ENCODE results near the gene RNF224. TPM values are rescaled to one million over a fixed set of nuclear protein-coding genes. Genes with fewer than 3 reads are reported as not detected.

The RNF224 gene
- total and polyA plus RNA-seq, 2 of the 13 experiments (the other 11 are each of a cell fraction or from before 2014, with no cell fraction given): 0.09 TPM; not detected in 1

GRCh38 chr9:137276473-137277328 lies 49.4 kb downstream of the RNF224 start (continued):
- no peak for TF ChIP-seq TCF7L2 (IDR thresholded peaks at IDR 0.05; ENCODE audit: low read depth, low read length)
- no peak for TF ChIP-seq ZSCAN30 (CRISPR knock-in tag; IDR thresholded peaks at IDR 0.05)
- no peak for TF ChIP-seq SP1 (IDR thresholded peaks at IDR 0.05)
- no peak for TF ChIP-seq SP1 (CRISPR knock-in tag; IDR thresholded peaks at IDR 0.05)
- no peak for TF ChIP-seq GATA4 (IDR thresholded peaks at IDR 0.05; ENCODE audit: borderline replicate concordance, low read depth)
- TF ChIP-seq RNF219 (CRISPR knock-in tag; IDR thresholded peaks at IDR 0.05): no peak
- TF ChIP-seq TEAD3 (CRISPR knock-in tag; optimal IDR thresholded peaks at IDR 0.05; ENCODE audit: borderline replicate concordance): no peak
- TF ChIP-seq ZNF337 (CRISPR knock-in tag; IDR thresholded peaks at IDR 0.05; ENCODE audit: borderline replicate concordance, low read depth): no peak
- peak; percentile 17; the same call in 1 of the 2 replicates for TF ChIP-seq ZHX1 (CRISPR knock-in tag; IDR thresholded peaks at IDR 0.05; ENCODE audit: low read depth)
- TF ChIP-seq DMTF1 (CRISPR knock-in tag; IDR thresholded peaks at IDR 0.05): no peak
- no peak for TF ChIP-seq UBTF (CRISPR knock-in tag; IDR thresholded peaks at IDR 0.05)
- TF ChIP-seq ZFX (CRISPR knock-in tag; IDR thresholded peaks at IDR 0.05; ENCODE audit: low read depth): peak; percentile 34
- TF ChIP-seq ZNF543 (CRISPR knock-in tag; IDR thresholded peaks at IDR 0.05): peak; percentile 71; the same call in 1 of the 2 replicates
- TF ChIP-seq THAP11 (CRISPR knock-in tag; IDR thresholded peaks at IDR 0.05): no peak
- no peak for TF ChIP-seq PLRG1 (conservative IDR thresholded peaks at IDR 0.05)
- TF ChIP-seq NR2F1 (CRISPR knock-in tag; IDR thresholded peaks at IDR 0.05): no peak
- TF ChIP-seq TARDBP (CRISPR knock-in tag; IDR thresholded peaks at IDR 0.05): no peak
- no peak for TF ChIP-seq ELF4 (CRISPR knock-in tag; IDR thresholded peaks at IDR 0.05; ENCODE audit: borderline replicate concordance)
- no peak for TF ChIP-seq ZMYM3 (CRISPR knock-in tag; IDR thresholded peaks at IDR 0.05)
